Esophagus muscularis mucosa (tissue), 3 donors: ENCODE results near the gene EPB42.

Experiments
- CTCF ChIP-seq, 3 experiments: fragments of 200-600 bp in 2 of 3; fragments of 450-650 bp in 1 of 3; sonication (generic) in 2 of 3; IDR thresholded peaks; one replicate each; pipeline ENCODE4 v1.5.1; 2017 to 2019; ENCODE audit warnings: antibody characterized with exemption in 3 of 3, mild to moderate bottlenecking in 2 of 3, moderate library complexity in 1 of 3
- POLR2A ChIP-seq: fragments of 450-650 bp; IDR thresholded peaks from one replicate; pipeline ENCODE4 v1.6.1; 2017; ENCODE audit warnings: antibody characterized with exemption, moderate library complexity, mild to moderate bottlenecking, low read depth
- POLR2AphosphoS5 ChIP-seq, 2 donors: sonication (generic); formaldehyde crosslinking; IDR thresholded peaks; one replicate each; pipeline ENCODE4 v1.6.1; 2017; ENCODE audit warnings: antibody characterized with exemption in 2 of 2

- no peak for TF ChIP-seq CTCF (IDR thresholded peaks at IDR 0.05)
- TF ChIP-seq POLR2AphosphoS5 (IDR thresholded peaks at IDR 0.05), result no peak
- TF ChIP-seq POLR2A, result no peak
These were observed 7.4 kb downstream of the EPB42 start for GRCh38 chr15:43213466-43213865.
